Adrenal gland (tissue), 5 donors: ENCODE measurements around the gene HDLBP.

ENCODE experiments used
- POLR2A ChIP-seq, 2 donors: fragments of 450-650 bp; IDR thresholded peaks; one replicate each; pipeline ENCODE4 v1.6.1; 2017; ENCODE audit warnings: antibody characterized with exemption in 2 of 2, mild to moderate bottlenecking in 2 of 2, moderate library complexity in 1 of 2
- TF ChIP-seq, protein P1 (sequence below), 6 experiments: fragments of 450-650 bp in 4 of 6; fragments of 200-600 bp in 2 of 6; sonication (generic) in 1 of 6; IDR thresholded peaks; 1 replicate in 5 of 6; 2 replicates in 1 of 6; pipeline versions ENCODE4 v1.5.1 to v1.8.0; 2016 to 2021; ENCODE audit warnings: antibody characterized with exemption in 6 of 6, mild to moderate bottlenecking in 2 of 6, moderate library complexity in 1 of 6
- donor health status: DM: no; HTN: no; CAD: no.

DNA sequence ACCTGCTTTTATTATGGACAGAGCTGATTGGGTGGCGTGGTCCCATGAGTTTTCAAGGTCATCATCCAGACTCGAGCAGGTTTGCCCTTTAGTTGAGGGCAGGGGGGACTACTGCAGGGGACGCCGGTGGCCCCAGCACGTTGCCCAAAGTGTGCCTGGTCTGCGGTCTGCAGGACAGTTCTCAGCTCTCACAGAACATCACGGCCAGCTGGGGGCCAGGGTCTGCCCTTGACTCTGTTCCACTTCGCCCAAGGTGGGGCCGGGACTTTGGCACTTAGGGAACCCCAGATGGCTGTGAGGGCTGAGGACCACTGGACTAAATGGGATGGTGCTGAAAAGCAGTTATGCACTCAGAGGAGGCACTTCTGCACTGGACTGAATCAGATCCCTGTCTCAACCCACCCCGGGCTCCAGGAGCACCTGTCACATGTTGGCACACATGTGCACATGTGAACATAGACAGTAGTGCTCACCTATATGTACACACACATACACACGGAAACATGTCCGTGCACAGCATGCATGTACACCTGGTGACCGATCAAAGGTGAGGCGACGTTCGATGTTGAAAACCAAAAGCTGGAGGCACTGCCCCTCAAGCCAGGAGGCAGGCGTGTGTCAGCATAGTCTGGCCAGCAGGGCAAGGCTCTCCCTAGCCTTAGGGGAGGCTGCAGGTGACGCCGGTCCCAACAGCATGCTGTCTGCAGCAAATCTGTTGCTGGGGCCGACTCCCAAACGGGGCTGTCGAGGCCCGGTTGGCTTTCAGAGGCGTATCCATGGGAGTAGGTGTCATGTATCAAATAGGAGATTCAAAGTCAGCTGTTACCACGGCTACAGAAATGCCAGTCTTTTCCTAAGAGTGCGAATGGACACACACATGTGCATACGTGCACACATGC lies 116.8 kb downstream of the HDLBP start:
- TF ChIP-seq, protein P1, sequence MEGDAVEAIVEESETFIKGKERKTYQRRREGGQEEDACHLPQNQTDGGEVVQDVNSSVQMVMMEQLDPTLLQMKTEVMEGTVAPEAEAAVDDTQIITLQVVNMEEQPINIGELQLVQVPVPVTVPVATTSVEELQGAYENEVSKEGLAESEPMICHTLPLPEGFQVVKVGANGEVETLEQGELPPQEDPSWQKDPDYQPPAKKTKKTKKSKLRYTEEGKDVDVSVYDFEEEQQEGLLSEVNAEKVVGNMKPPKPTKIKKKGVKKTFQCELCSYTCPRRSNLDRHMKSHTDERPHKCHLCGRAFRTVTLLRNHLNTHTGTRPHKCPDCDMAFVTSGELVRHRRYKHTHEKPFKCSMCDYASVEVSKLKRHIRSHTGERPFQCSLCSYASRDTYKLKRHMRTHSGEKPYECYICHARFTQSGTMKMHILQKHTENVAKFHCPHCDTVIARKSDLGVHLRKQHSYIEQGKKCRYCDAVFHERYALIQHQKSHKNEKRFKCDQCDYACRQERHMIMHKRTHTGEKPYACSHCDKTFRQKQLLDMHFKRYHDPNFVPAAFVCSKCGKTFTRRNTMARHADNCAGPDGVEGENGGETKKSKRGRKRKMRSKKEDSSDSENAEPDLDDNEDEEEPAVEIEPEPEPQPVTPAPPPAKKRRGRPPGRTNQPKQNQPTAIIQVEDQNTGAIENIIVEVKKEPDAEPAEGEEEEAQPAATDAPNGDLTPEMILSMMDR (IDR thresholded peaks at IDR 0.05) = no peak
- TF ChIP-seq POLR2A (IDR thresholded peaks at IDR 0.05) = no peak
